ENCODE data around the gene AKT1S1. TPM values are rescaled to one million over a fixed set of nuclear protein-coding genes. Genes with fewer than 3 reads are reported as not detected.

The AKT1S1 gene
- total and polyA plus RNA-seq, 2 donors (not counting 1 experiment from before 2014, with no cell fraction given): 16.6 to 23.0 TPM

DNA sequence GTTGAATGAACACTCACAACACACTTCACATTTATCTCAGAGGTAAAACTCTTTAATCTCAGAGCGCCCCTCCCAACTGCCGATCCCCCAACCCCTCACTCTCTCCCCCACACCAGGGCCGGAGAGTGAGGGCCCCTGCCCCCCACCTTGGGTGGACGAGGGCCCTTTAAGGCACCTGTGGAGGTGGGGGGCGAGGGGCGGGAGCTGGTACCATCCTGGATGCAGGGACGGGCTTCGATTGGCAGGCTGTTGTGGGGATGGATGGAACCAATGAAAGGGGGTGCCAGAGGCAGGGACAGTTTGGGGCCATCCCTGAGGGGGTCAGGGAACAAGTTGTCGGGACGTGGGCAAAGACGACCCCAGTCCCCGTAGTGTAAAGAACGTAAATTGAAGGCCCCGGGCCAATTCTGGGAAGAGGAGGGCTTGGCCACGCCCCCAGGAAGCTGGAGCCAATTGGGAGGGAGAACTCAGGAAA is 8.1 kb downstream of the AKT1S1 start:
- CTCF ChIA-PET: interaction anchor here (0.6 to 1.6 kb wide), 6 partner anchors 18 to 1505 kb away, joined by 3 to 7 read pairs (median 4); partner anchors contain the start of genes FUZ, PTOV1, SYNGR4 and TMEM143
- peak overlapping the region; percentile 97 to 98 for H3K27ac ChIP-seq (ENCODE audit: low read length in 2 of 2)
- Mint-ChIP-seq H3K9me3 (ENCODE audit: insufficient read depth) (no peaks in the 10 kb centered on the region), H3K4me1 (peaks cover 46% of the 10 kb centered on the region), H3K4me3 (no peak overlapping the region), H3K27ac (no peak overlapping the region), H3K27me3 (no peaks in the 10 kb centered on the region)
- H3K4me1 ChIP-seq (ENCODE audit: control insufficient read depth in 2 of 2, insufficient read depth in 2 of 2, low read length in 2 of 2): peaks cover 30 to 50% of the 10 kb centered on the region in 2 donors
- peak overlapping the region; percentile 68 for H3K9ac ChIP-seq (ENCODE audit: low read length)
- H3K36me3 ChIP-seq (replicated peaks in 1 of 2; ENCODE audit: control extremely low read depth in 1 of 2, control insufficient read depth in 1 of 2, extremely low read depth in 1 of 2, insufficient read depth in 2 of 2, low read length in 1 of 2): peaks cover 0 to 12% of the 10 kb centered on the region in 2 experiments
- intact Hi-C loops (cut with micrococcal nuclease): loop anchor here (1.0 to 2.0 kb wide), 4 partner anchors 8 to 372 kb away; partner anchors contain the start of genes AKT1S1, MED25, RPS11 and TBC1D17
- no peak for DNase-seq
- 1% methylated on average over 10 of the region's 15 CpGs for whole genome bisulfite sequencing (ENCODE audit: insufficient coverage)
- H3K4me2 ChIP-seq (replicated peaks; ENCODE audit: low read depth, low read length, poor library complexity, severe bottlenecking): peak overlapping the region; percentile 82
- ATAC-seq (ENCODE audit: low read depth): peak; percentile 4
- peaks cover 33% of the 10 kb centered on the region for H3K79me2 ChIP-seq (ENCODE audit: control insufficient read depth, insufficient read depth, low read length)
- POLR2A ChIA-PET: interaction anchor here (0.6 to 5.0 kb wide), 16 partner anchors 8 to 670 kb away, joined by 3 to 40 read pairs (median 5); partner anchors contain the start of genes AKT1S1, AP2A1, ATF5 and FUZ
- peaks cover 22% of the 10 kb centered on the region for H4K20me1 ChIP-seq (ENCODE audit: control insufficient read depth, insufficient read depth, low read length, poor library complexity, severe bottlenecking)
- peaks cover 0 to 20% (median 0%) of the 10 kb centered on the region in 3 donors for H3K9me3 ChIP-seq (ENCODE audit: control extremely low read depth in 1 of 3, control insufficient read depth in 2 of 3, insufficient read depth in 1 of 3, low read length in 2 of 3)
- peak overlapping the region; percentile 61 for H2AFZ ChIP-seq (ENCODE audit: insufficient read depth, low read depth, low read length, poor library complexity, severe bottlenecking)
- no peak for TF ChIP-seq EZH2 (IDR thresholded peaks at IDR 0.05; ENCODE audit: borderline replicate concordance, insufficient read depth, low read depth, low read length, poor library complexity, severe bottlenecking)
- TF ChIP-seq, protein P1, sequence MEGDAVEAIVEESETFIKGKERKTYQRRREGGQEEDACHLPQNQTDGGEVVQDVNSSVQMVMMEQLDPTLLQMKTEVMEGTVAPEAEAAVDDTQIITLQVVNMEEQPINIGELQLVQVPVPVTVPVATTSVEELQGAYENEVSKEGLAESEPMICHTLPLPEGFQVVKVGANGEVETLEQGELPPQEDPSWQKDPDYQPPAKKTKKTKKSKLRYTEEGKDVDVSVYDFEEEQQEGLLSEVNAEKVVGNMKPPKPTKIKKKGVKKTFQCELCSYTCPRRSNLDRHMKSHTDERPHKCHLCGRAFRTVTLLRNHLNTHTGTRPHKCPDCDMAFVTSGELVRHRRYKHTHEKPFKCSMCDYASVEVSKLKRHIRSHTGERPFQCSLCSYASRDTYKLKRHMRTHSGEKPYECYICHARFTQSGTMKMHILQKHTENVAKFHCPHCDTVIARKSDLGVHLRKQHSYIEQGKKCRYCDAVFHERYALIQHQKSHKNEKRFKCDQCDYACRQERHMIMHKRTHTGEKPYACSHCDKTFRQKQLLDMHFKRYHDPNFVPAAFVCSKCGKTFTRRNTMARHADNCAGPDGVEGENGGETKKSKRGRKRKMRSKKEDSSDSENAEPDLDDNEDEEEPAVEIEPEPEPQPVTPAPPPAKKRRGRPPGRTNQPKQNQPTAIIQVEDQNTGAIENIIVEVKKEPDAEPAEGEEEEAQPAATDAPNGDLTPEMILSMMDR (IDR thresholded peaks at IDR 0.05): no peak
- H3K4me3 ChIP-seq (ENCODE audit: control extremely low read depth in 1 of 5, extremely low read depth in 1 of 5, insufficient read depth in 1 of 5, low read depth in 2 of 5, low read length in 4 of 5): peak overlapping the region; percentile 35 to 74 (median 69)
- no peaks in the 10 kb centered on the region for H3K27me3 ChIP-seq (replicated peaks in 1 of 4; ENCODE audit: control extremely low read depth in 1 of 4, control insufficient read depth in 3 of 4, insufficient read depth in 4 of 4, low read length in 3 of 4)
